ENCODE measurements around the gene NKX2-1.

NKX2-1 gene

DNA sequence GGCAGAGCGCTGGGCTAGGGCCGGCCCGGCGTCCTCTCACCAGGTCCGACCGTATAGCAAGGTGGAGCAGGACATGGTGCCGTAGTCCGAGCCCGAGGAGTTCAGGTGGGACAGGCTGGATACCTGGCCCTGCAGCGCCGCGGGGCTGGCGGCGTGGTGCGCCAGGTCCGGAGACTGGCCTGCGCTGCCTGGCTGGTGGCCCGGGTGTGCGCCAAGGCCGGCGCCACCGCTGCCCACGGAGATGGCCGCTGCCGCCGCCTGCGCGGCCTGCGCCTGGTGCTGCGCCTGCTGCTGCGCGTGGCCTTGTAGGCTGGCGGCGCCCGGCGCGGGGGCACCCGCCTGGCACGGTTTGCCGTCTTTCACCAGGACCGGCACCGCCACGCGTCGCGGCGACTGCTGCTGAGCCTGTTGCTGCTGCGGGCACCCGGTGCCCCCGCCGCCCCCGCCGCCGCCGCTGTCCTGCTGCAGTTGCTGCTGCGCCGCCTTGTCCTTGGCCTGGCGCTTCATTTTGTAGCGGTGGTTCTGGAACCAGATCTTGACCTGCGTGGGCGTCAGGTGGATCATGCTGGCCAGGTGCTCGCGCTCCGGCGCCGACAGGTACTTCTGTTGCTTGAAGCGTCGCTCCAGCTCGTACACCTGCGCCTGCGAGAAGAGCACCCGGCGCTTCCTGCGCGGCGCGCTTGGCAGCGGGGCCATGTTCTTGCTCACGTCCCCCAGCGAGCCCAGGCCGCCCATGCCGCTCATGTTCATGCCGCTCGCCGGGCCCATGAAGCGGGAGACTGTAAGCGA is 2.6 kb downstream of the NKX2-1 start:
- DNase-seq (ENCODE audit: low read depth) = no peak

- DNase-seq (ENCODE audit: low read depth) = no peak
Observed at GRCh38 chr14:36516719-36517241, 3.3 kb downstream of the NKX2-1 start.

DNA sequence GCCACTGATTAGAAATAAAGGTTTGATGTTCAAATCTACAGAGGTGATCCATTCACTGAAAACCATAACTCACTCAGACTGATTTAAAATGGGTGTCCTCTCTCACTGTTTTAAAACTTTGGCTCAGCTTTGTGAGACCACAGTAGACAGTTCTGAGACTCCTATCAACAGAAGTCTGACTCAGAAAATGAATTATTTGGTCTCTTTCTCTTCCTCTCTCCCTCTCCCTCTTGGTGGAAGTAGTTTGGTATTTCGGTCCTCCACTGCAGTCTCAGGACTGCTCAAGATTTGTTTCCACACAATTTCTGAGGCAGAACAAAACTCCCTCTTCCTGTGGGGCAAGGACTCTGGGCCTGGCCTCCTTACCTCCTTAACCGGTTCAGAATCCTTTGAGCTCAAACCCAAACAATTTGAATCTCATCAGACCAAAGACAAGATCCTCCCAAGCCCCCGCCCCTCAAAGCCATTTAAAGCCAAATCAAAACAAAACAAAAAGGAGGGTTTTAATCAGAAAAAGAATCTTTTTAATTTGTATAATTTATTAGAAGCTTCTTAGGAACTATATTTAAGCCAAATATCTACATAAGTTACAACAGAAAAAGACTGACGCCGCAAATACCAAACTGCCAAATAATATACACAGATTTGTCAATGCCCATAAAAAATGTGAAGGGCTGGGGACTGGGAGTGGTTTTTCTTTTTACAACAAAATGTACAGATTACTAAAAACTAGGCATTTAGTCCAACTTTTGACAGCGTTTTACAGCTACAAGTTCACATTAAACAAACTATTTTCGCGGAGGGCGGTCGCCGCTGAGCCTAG is 3.9 kb downstream of the NKX2-1 start:
- no peak for DNase-seq (ENCODE audit: low read depth)

- DNase-seq (ENCODE audit: low read depth) = no peak
Observed at GRCh38 chr14:36515105-36515593, 4.9 kb downstream of the NKX2-1 start.

- DNase-seq (ENCODE audit: low read depth) = no peak
Observed at GRCh38 chr14:36514278-36515104, 5.5 kb downstream of the NKX2-1 start.

DNA sequence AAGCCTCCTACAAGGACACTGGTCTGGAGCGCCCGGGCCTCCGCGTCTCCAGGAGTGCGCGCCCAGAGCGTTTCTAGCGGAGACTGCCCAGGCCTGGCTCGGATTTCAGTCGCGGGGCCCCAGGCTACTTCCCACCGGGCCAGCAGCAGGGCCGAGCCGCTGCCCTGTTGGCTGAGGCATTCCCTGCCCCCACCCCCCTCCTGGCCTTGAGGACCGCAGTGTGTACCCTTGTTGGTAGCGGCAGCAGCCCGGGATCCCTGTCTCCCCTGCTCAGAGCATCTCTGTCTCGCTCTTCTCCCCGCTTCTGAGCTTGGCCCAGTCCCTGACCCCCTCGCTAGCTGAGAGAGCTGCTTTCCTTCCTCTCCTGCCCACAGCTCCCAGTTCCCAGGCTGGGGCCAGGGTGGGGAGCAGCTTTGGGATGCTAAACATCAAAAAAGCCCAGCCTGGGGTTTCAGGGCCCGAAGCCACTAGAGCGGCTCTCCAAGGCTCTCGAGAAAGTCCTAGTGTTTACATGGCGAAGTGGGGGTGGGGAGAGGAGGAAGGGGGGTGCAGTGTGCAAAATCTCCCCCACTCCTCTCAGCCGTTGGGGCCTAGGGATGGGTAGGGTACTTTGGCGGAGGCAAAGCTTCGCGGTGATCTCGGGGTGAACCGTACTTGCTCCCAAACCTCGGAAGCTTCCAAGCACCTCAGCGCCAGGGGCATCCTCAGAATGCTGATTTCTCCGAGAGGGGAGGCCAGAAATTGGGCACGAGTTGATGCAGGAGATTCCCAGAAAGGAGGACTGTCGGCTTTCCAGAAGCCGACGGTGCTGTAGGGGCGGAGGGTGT is 6.4 kb downstream of the NKX2-1 start:
- no peak for DNase-seq (ENCODE audit: low read depth)

DNA sequence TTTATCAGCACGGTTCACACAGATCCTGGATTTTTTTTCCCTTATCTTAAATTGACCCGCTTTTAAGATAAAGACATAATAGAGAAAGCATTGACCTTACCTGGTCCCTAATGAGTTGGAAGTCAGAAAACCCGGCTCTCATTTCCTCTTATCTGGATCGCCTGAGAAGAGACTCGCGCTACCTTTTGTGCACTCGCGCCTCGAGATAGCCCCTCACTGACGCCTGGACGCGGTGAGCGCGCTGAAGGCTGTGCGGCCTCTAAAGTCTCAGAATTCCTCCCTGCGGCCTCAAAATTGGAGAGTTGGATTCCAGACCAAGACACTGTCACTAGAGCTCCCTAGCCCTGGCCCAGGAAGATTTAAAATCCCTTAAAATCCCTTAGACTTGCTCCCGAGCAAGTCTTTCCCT is 7.0 kb downstream of the NKX2-1 start:
- DNase-seq (ENCODE audit: low read depth) = no peak

GRCh38 chr14:36512585-36513003 is 7.4 kb downstream of the NKX2-1 start:
- no peak for DNase-seq (ENCODE audit: low read depth)

DNA sequence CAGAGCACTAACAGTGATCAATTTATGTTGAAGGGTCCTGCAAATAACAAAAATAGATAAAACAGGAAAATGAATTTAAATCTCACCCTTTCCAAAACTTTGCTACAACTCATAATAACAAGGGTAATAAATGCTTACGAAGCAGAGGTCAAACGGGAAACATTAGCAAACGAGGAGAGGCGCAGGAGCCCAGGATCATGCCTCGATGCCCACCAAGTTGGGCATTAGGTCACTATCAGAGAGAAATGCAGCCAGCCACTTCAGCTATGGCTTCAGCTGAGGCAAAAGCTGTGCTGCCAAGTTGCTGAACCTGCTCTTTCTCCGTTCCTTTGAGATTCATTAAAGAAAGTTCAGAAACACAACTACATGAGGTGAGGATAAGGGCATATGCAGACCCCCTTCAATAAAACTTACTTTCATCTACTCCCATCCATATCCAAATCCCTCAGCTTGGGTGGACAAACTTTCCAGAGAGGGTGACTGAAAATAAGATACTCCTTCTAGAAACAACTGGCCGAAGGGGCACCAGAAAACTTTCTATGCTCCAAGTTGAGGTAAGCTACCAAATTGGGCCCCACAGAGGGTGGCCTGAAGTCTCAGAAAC is 7.9 kb downstream of the NKX2-1 start:
- no peak for DNase-seq (ENCODE audit: low read depth)

GRCh38 chr14:36510874-36511273 is 9.2 kb downstream of the NKX2-1 start:
- DNase-seq (ENCODE audit: low read depth) = no peak

- no peak for DNase-seq (ENCODE audit: low read depth)
Observed at GRCh38 chr14:36510078-36510799, 9.8 kb downstream of the NKX2-1 start.

GRCh38 chr14:36509069-36509917 is 10.7 kb downstream of the NKX2-1 start:
- no peak for DNase-seq (ENCODE audit: low read depth)

DNA sequence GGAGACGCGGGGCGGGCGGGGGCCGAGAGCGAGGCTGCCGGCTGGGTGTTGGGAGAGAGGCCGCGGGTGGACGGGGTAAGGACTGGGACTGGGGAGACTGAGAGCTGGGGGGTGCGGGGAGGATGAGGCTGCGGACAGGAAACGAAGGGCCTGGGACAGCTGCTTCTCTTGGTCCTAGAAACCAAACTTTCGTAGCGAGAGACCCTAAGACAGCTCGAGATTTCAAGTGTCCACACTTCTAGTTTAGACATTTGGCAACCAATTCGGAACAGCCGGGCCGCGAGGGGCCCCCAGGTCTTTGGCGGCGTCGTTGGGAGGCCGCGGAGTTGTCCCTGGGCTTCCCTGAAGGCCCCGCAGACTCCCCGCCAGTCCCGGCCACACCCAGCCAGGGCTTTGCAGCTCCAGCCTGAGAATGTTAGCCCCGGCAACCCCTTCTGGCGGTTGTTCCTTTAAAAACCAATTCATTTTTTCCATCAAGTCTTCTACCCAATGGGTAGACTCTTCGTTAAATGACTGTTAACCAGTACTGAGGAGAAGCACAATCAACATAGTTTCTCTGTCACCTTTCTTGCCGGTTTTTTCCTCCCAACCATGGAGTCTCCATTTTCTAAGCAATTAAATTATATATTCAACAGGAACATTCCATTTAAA is 11.5 kb downstream of the NKX2-1 start:
- no peak for DNase-seq (ENCODE audit: low read depth)

DNA sequence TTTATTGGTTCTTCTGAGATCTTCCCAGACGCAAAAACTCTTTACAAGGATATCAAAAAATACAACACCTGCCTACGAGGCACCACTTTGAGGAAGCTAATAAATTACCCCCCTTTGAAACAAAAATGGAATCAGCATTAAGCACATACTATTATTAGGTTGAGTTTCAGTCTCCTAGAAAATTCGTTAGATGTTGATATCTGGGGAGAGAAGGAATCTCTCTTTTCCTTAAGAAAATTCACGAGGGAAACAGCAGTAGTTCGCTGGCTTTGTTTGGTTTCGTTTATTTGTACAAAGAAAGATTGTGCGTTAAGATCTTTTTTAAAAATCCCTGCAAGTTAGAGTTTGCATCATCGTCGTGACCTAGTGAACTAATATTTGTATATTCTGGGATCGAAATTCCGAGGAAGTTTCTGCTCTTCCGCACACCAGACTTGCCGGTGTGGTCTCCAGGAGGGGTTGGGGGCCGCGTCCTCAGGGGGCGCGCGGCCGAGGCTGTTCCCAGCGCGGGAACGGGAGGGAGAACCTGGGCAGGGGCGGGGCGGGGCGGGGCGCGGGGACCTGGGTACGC is 12.1 kb downstream of the NKX2-1 start:
- DNase-seq (ENCODE audit: low read depth) = no peak

GRCh38 chr14:36506732-36507614 is 13.1 kb downstream of the NKX2-1 start:
- no peak for DNase-seq (ENCODE audit: low read depth)

- no peak for DNase-seq (ENCODE audit: low read depth)
Observed at GRCh38 chr14:36505892-36506731, 13.9 kb downstream of the NKX2-1 start.

Data from amniotic epithelial cell (primary cell).